Adrenal gland (tissue), 12 donors: ENCODE data around the gene FRS2. TPM values are rescaled to one million over a fixed set of nuclear protein-coding genes. Genes with fewer than 3 reads are reported as not detected.

Experiments
- DNase-seq, 7 donors: peaks; one replicate each; pipeline ENCODE4 v3.0.0-alpha.2; 2019 to 2020
- H3K27ac ChIP-seq, 5 donors: fragments of 200-600 bp; sonication (generic) in 4 of 5; 1 replicate in 3 of 5; 2 replicates in 2 of 5; pipeline versions ENCODE4 v1.5.1 to v1.8.0; 2016 to 2020; ENCODE audit warnings: mild to moderate bottlenecking in 1 of 5
- H3K27me3 ChIP-seq: fragments of 200-600 bp; 2 replicates; pipeline ENCODE4 v1.8.0; 2021
- H3K36me3 ChIP-seq, 2 donors: fragments of 200-600 bp; replicated peaks in 1 of 2; 1 replicate in 1 of 2; 2 replicates in 1 of 2; pipeline versions ENCODE4 v1.5.1 to v1.8.0; 2018 to 2022
- H3K4me1 ChIP-seq, 2 donors: fragments of 200-600 bp; replicated peaks in 1 of 2; 1 replicate in 1 of 2; 2 replicates in 1 of 2; pipeline versions ENCODE4 v1.5.1 to v1.8.0; 2018 to 2021
- H3K4me3 ChIP-seq, 4 donors: fragments of 200-600 bp; sonication (generic) in 3 of 4; one replicate each; pipeline ENCODE4 v1.5.1; 2016 to 2018
- H3K9me3 ChIP-seq, 3 donors: fragments of 200-600 bp; sonication (generic) in 1 of 3; replicated peaks in 1 of 3; 1 replicate in 2 of 3; 2 replicates in 1 of 3; pipeline versions ENCODE4 v1.5.1 to v1.8.0; 2016 to 2021
- CTCF ChIP-seq, 6 experiments: fragments of 450-650 bp in 4 of 6; fragments of 200-600 bp in 2 of 6; sonication (generic) in 1 of 6; IDR thresholded peaks; 1 replicate in 5 of 6; 2 replicates in 1 of 6; pipeline versions ENCODE4 v1.5.1 to v1.8.0; 2016 to 2021; ENCODE audit warnings: antibody characterized with exemption in 6 of 6, mild to moderate bottlenecking in 2 of 6, moderate library complexity in 1 of 6
- POLR2A ChIP-seq, 2 donors: fragments of 450-650 bp; IDR thresholded peaks; one replicate each; pipeline ENCODE4 v1.6.1; 2017; ENCODE audit warnings: antibody characterized with exemption in 2 of 2, mild to moderate bottlenecking in 2 of 2, moderate library complexity in 1 of 2
- WGBS, 4 donors: extraction: QIAGEN DNeasy Blood & Tissue Kit in 2 of 4; methylation state at CpG; one replicate each; pipeline versions ENCODE4 v1.1.5 to v1.1.7; 2013 to 2017; 5-methylcytosine and 5-hydroxymethylcytosine counted together
- intact Hi-C, 2 donors: fragments of 100-400 bp; cut with DNase I; formaldehyde crosslinking; loops; one replicate each; pipeline versions ENCODE4 v1.14.1 to v1.15.0; 2022 to 2023
- polyA plus RNA-seq, 3 donors: library from polyadenylated mRNA; stranded (reverse); fragments of 200-250 nt in 2 of 3; fragments of 350-450 nt in 1 of 3; fragmentation: Illumina TruSeq in 1 of 3; extraction: RNeasy Lipid Tissue Mini Kit (QIAGEN cat#74804) in 1 of 3; gene quantifications; one replicate each; pipeline ENCODE4 v1.2.3, GENCODE V29; 2013 to 2014
- total RNA-seq, 9 donors: library from RNA; depleted of rRNA in 4 of 9; stranded (reverse); fragments of >200 nt in 4 of 9; fragments of 120-200 nt in 1 of 9; fragmentation: NEBNext Ultra II Directional in 1 of 9; extraction: Animal tissue kit (Norgen Biotek cat#: 25700) in 1 of 9; gene quantifications; one replicate each; pipeline versions ENCODE4 v1.1.0 to v1.2.4, GENCODE V29; 2013 to 2023
- donor health status: healthy with polysubstance abuse.
- donor health status: Bipolar disorder and iron deficiency.
- donor health status: DM: yes; HTN: yes; CAD: no.
- donor health status: DM: no; HTN: no; CAD: no.
- donor health status: DM: no; HTN: no; CAD: no.
- donor health status: DM: yes; HTN: yes; CAD: no.

FRS2 gene
- total and polyA plus RNA-seq, 12 donors, result 4.8 to 86.1 (median 45.1) TPM

- Histone ChIP-seq H3K36me3 (no peaks in the 10 kb centered on the region), H3K27me3 (no peaks in the 10 kb centered on the region), H3K9me3 (no peaks in the 10 kb centered on the region), H3K27ac (no peak overlapping the region), H3K4me1 (peaks cover 0 to 3% of the 10 kb centered on the region in 2 donors), H3K4me3 (no peak overlapping the region)
- intact Hi-C loops, result no loop called here
- 75 to 96% (median 90%) methylated on average over 3 of the region's 3 CpGs for WGBS, 4 donors
- no peak for DNase-seq
- TF ChIP-seq CTCF (IDR thresholded peaks at IDR 0.05) (no peak), POLR2A (IDR thresholded peaks at IDR 0.05) (no peak)
These were observed 31.6 kb upstream of the FRS2 start for GRCh38 chr12:69438539-69438938.

GRCh38 chr12:69440016-69440415, 30.2 kb upstream of the FRS2 start:
- Histone ChIP-seq H3K4me1 (peaks cover 0 to 3% of the 10 kb centered on the region in 2 donors), H3K27ac (no peak overlapping the region), H3K9me3 (no peaks in the 10 kb centered on the region), H3K4me3 (no peak overlapping the region), H3K27me3 (no peaks in the 10 kb centered on the region), H3K36me3 (no peaks in the 10 kb centered on the region)
- DNase-seq, result no peak
- TF ChIP-seq CTCF (IDR thresholded peaks at IDR 0.05) (no peak), POLR2A (IDR thresholded peaks at IDR 0.05) (no peak)
- intact Hi-C loops, result no loop called here
- WGBS, 4 donors, result 85 to 93% (median 88%) methylated on average over 3 of the region's 3 CpGs

GRCh38 chr12:69440886-69441285, 29.3 kb upstream of the FRS2 start:
- Histone ChIP-seq H3K27me3 (no peaks in the 10 kb centered on the region), H3K9me3 (no peaks in the 10 kb centered on the region), H3K4me1 (peaks cover 0 to under 1% of the 10 kb centered on the region in 2 donors), H3K27ac (no peak overlapping the region), H3K36me3 (no peaks in the 10 kb centered on the region), H3K4me3 (no peak overlapping the region)
- no peak for DNase-seq
- WGBS, 4 donors, result 79 to 92% (median 89%) methylated on average over 2 of the region's 2 CpGs
- intact Hi-C loops, result no loop called here
- no peak for TF ChIP-seq POLR2A (IDR thresholded peaks at IDR 0.05)
- TF ChIP-seq CTCF (IDR thresholded peaks at IDR 0.05), result no peak

- H3K27ac ChIP-seq, result no peak overlapping the region
- no peaks in the 10 kb centered on the region for H3K27me3 ChIP-seq
- no peaks in the 10 kb centered on the region for H3K9me3 ChIP-seq
- TF ChIP-seq CTCF (IDR thresholded peaks at IDR 0.05) (no peak), POLR2A (IDR thresholded peaks at IDR 0.05) (no peak)
- H3K36me3 ChIP-seq, result no peaks in the 10 kb centered on the region
- intact Hi-C loops, result no loop called here
- no peaks in the 10 kb centered on the region for H3K4me1 ChIP-seq
- 75 to 97% (median 89%) methylated on average over 2 to 3 of the region's 3 CpGs for WGBS, 4 donors
- no peak overlapping the region for H3K4me3 ChIP-seq
- no peak for DNase-seq
These were observed 27.3 kb upstream of the FRS2 start for GRCh38 chr12:69442894-69443293.
